CD14-positive monocyte (primary cell): ENCODE measurements around the gene WDR47. TPM values are rescaled to one million over a fixed set of nuclear protein-coding genes. Genes with fewer than 3 reads are reported as not detected.

Experiments used
- DNase-seq, 3 donors: peaks; one replicate each; pipeline ENCODE4 v3.0.0-alpha.2; 2011 to 2022
- H2AFZ ChIP-seq: 2 replicates; pipeline ENCODE4 v1.6.0; 2012; ENCODE audit warnings: mild to moderate bottlenecking, low read depth, low read length, inconsistent platforms; ENCODE audit not compliant: insufficient read depth, poor library complexity, severe bottlenecking
- H3K27ac ChIP-seq, 2 donors: 1 replicate in 1 of 2; 2 replicates in 1 of 2; pipeline ENCODE4 v1.5.1; 2012 to 2013; ENCODE audit warnings: low read length in 2 of 2, control low read depth in 1 of 2, inconsistent platforms in 1 of 2, low read depth in 1 of 2, mild to moderate bottlenecking in 1 of 2
- H3K27me3 ChIP-seq, 2 donors: one replicate each; pipeline versions ENCODE4 v1.6.0 to v1.6.1; 2011 to 2013; ENCODE audit warnings: low read length in 2 of 2; ENCODE audit not compliant: control insufficient read depth in 2 of 2, insufficient read depth in 2 of 2
- H3K36me3 ChIP-seq, 2 donors: replicated peaks in 1 of 2; 1 replicate in 1 of 2; 2 replicates in 1 of 2; pipeline versions ENCODE4 v1.5.1 to v1.6.1; 2012 to 2013; ENCODE audit warnings: low read length in 2 of 2, control low read depth in 1 of 2, inconsistent platforms in 1 of 2, mild to moderate bottlenecking in 1 of 2; ENCODE audit not compliant: insufficient read depth in 2 of 2, control insufficient read depth in 1 of 2
- H3K4me1 ChIP-seq, 2 donors: 1 replicate in 1 of 2; 2 replicates in 1 of 2; pipeline versions ENCODE4 v1.5.1 to v1.6.1; 2012 to 2013; ENCODE audit warnings: low read length in 2 of 2, control low read depth in 1 of 2, inconsistent platforms in 1 of 2, mild to moderate bottlenecking in 1 of 2, moderate library complexity in 1 of 2; ENCODE audit not compliant: insufficient read depth in 2 of 2, control insufficient read depth in 1 of 2
- H3K4me2 ChIP-seq: replicated peaks from 2 replicates; pipeline ENCODE3; 2012; ENCODE audit warnings: low read length, moderate library complexity, mild to moderate bottlenecking; ENCODE audit not compliant: poor library complexity, severe bottlenecking; ENCODE audit errors: extremely low read depth
- H3K4me3 ChIP-seq, 3 experiments: fragments of 200-600 bp in 1 of 3; sonication (generic) in 1 of 3; replicated peaks in 1 of 3; 1 replicate in 2 of 3; 2 replicates in 1 of 3; pipeline ENCODE4 v1.5.1; 2011 to 2013; ENCODE audit warnings: low read length in 3 of 3, mild to moderate bottlenecking in 3 of 3, control low read depth in 2 of 3, low read depth in 2 of 3, inconsistent platforms in 1 of 3, moderate library complexity in 1 of 3
- H3K79me2 ChIP-seq: 2 replicates; pipeline ENCODE4 v1.6.0; 2012; ENCODE audit warnings: mild to moderate bottlenecking, control low read depth, inconsistent platforms, low read length, moderate library complexity; ENCODE audit not compliant: insufficient read depth
- H3K9ac ChIP-seq: 2 replicates; pipeline ENCODE4 v1.6.0; 2017; ENCODE audit warnings: low read length, mild to moderate bottlenecking; ENCODE audit not compliant: insufficient read depth, poor library complexity, severe bottlenecking
- H3K9me3 ChIP-seq, 2 donors: replicated peaks in 1 of 2; 1 replicate in 1 of 2; 2 replicates in 1 of 2; pipeline versions ENCODE4 v1.5.1 to v1.6.1; 2012 to 2013; ENCODE audit warnings: low read length in 2 of 2, control low read depth in 1 of 2; ENCODE audit not compliant: control insufficient read depth in 1 of 2, insufficient read depth in 1 of 2
- H4K20me1 ChIP-seq: 2 replicates; pipeline ENCODE4 v1.6.0; 2012; ENCODE audit warnings: mild to moderate bottlenecking, low read length, control low read depth, moderate library complexity; ENCODE audit not compliant: insufficient read depth
- H3K27ac Mint-ChIP-seq, 7 donors: one replicate each; pipeline ENCODE4 v1.8.0; 2020; ENCODE audit warnings: mild to moderate bottlenecking in 7 of 7, mixed read lengths in 7 of 7, moderate library complexity in 6 of 7, inconsistent platforms in 2 of 7
- H3K27me3 Mint-ChIP-seq, 3 donors: one replicate each; pipeline ENCODE4 v1.8.0; 2021 to 2022; ENCODE audit warnings: low read depth in 3 of 3, mild to moderate bottlenecking in 3 of 3, mixed read lengths in 3 of 3, moderate library complexity in 3 of 3, inconsistent platforms in 1 of 3
- H3K36me3 Mint-ChIP-seq, 2 donors: one replicate each; pipeline ENCODE4 v1.8.0; 2020; ENCODE audit warnings: mixed read lengths in 2 of 2, inconsistent platforms in 1 of 2, mild to moderate bottlenecking in 1 of 2
- H3K4me1 Mint-ChIP-seq: one replicate; pipeline ENCODE4 v1.8.0; 2020; ENCODE audit warnings: mild to moderate bottlenecking, mixed read lengths
- H3K4me3 Mint-ChIP-seq, 2 donors: one replicate each; pipeline ENCODE4 v1.8.0; 2020; ENCODE audit warnings: mild to moderate bottlenecking in 2 of 2, mixed read lengths in 2 of 2, moderate library complexity in 1 of 2
- H3K9me3 Mint-ChIP-seq, 7 donors: one replicate each; pipeline ENCODE4 v1.8.0; 2020 to 2022; ENCODE audit warnings: mixed read lengths in 7 of 7, mild to moderate bottlenecking in 6 of 7, moderate library complexity in 6 of 7, inconsistent platforms in 2 of 7
- WGBS: methylation state at CpG from one replicate; pipeline ENCODE4 v1.1.5; 2013; ENCODE audit warnings: missing lambda C conversion rate; ENCODE audit not compliant: insufficient coverage; 5-methylcytosine and 5-hydroxymethylcytosine counted together
- intact Hi-C, 2 donors: fragments of 100-400 bp; cut with micrococcal nuclease; formaldehyde crosslinking; loops; one replicate each; pipeline versions ENCODE4 v1.15.0 to v1.15.1; 2023
- polyA plus RNA-seq, 3 donors: library from polyadenylated mRNA; depleted of rRNA in 1 of 3; unstranded in 2 of 3; stranded (reverse) in 1 of 3; fragments of 300-500 nt in 2 of 3; fragments of >200 nt in 1 of 3; fragmentation: Illumina TruSeq in 2 of 3; gene quantifications; 1 replicate in 2 of 3; 2 replicates in 1 of 3; pipeline ENCODE4 v1.2.3, GENCODE V29; 2012 to 2021
- TF ChIP-seq, protein P1 (sequence below): fragments of 200-600 bp; IDR thresholded peaks from one replicate; pipeline ENCODE4 v1.8.0; 2022; ENCODE audit warnings: antibody characterized with exemption, mild to moderate bottlenecking

WDR47 gene
- polyA plus RNA-seq, 3 donors: 5.2 to 7.6 (median 6.0) TPM

DNA sequence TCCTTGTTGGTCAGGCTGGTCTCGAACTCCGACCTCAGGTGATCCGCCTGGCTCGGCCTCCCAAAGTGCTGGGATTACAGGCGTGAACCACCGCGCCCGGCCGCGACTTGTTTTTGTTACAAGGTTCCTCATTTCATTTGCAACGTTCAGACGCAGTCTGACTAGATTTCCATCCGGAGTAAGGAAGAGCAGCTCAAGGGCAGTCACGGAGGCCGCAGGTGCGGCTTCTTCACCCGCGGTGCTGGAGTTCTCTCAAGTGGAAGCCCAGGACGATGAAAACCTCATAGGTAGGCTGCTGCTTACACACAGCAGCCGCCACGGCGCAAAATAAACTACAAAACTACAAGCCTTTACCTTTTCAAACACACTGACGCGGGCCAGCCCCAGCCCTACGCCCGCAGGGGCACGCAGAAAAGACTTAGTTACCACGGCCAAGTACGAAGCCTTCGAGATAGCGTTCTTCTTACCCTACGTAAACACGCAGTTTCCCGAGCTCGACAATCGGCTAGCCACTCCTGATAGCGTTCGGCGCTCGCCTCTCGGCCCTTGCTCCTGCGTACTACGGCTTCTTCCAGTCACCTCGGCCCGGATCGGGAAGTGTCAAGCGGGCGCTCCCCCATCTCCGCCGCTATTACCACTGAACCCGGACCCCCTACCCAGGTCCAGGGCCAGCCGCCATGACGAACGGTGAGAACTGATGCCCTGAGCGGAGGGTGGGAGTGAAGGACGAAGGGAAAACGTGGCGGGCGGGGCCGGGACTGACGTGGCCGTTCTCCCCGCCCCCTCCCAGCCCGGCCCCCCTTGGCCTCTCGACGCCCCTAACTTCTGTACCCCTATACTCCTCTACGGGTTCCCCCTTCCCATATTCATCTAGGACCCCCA, 48.5 kb upstream of the WDR47 start, which contains the start of gene TMEM167B:
Gene TMEM167B (plus strand): TSS at position 569 of the 882 bp plus-strand sequence. CDS start 109 bp downstream, at position 678.
- Histone ChIP-seq H3K27me3 (no peaks in the 10 kb centered on the region), H4K20me1 (peaks cover 7% of the 10 kb centered on the region), H3K4me1 (peaks cover 35 to 44% of the 10 kb centered on the region in 2 donors), H3K79me2 (peaks cover 49% of the 10 kb centered on the region), H2AFZ (peak within 1 kb of the TSS; percentile 78), H3K4me3 (peak within 1 kb of the TSS; percentile 80 to 97 (median 81)), H3K9me3 (no peaks in the 10 kb centered on the region), H3K4me2 (peak within 1 kb of the TSS; percentile 91), H3K27ac (peak within 1 kb of the TSS; percentile 96 to 98), H3K36me3 (peaks cover 23 to 30% of the 10 kb centered on the region in 2 donors), H3K9ac (peak within 1 kb of the TSS; percentile 82)
- intact Hi-C loops: loop anchor here (1.0 to 5.0 kb wide), 3 partner anchors 9 to 48 kb away; partner anchors contain the start of gene WDR47 (in 1 of the 2)
- Mint-ChIP-seq H3K36me3 (peaks cover 26 to 37% of the 10 kb centered on the region in 2 donors), H3K27ac (peak within 1 kb of the TSS; percentile 98 to 99 (median 99)), H3K9me3 (peaks cover 0 to 5% (median 0%) of the 10 kb centered on the region in 7 donors), H3K4me3 (peak within 1 kb of the TSS; percentile 86 to 98), H3K4me1 (peaks cover 41% of the 10 kb centered on the region), H3K27me3 (peaks cover 0 to 2% (median 0%) of the 10 kb centered on the region in 3 donors)
- WGBS: 1% methylated on average over 45 of the region's 67 CpGs
- peak; percentile 86 to 92 (median 92) for DNase-seq
- TF ChIP-seq, protein P1, sequence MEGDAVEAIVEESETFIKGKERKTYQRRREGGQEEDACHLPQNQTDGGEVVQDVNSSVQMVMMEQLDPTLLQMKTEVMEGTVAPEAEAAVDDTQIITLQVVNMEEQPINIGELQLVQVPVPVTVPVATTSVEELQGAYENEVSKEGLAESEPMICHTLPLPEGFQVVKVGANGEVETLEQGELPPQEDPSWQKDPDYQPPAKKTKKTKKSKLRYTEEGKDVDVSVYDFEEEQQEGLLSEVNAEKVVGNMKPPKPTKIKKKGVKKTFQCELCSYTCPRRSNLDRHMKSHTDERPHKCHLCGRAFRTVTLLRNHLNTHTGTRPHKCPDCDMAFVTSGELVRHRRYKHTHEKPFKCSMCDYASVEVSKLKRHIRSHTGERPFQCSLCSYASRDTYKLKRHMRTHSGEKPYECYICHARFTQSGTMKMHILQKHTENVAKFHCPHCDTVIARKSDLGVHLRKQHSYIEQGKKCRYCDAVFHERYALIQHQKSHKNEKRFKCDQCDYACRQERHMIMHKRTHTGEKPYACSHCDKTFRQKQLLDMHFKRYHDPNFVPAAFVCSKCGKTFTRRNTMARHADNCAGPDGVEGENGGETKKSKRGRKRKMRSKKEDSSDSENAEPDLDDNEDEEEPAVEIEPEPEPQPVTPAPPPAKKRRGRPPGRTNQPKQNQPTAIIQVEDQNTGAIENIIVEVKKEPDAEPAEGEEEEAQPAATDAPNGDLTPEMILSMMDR: no peak

DNA sequence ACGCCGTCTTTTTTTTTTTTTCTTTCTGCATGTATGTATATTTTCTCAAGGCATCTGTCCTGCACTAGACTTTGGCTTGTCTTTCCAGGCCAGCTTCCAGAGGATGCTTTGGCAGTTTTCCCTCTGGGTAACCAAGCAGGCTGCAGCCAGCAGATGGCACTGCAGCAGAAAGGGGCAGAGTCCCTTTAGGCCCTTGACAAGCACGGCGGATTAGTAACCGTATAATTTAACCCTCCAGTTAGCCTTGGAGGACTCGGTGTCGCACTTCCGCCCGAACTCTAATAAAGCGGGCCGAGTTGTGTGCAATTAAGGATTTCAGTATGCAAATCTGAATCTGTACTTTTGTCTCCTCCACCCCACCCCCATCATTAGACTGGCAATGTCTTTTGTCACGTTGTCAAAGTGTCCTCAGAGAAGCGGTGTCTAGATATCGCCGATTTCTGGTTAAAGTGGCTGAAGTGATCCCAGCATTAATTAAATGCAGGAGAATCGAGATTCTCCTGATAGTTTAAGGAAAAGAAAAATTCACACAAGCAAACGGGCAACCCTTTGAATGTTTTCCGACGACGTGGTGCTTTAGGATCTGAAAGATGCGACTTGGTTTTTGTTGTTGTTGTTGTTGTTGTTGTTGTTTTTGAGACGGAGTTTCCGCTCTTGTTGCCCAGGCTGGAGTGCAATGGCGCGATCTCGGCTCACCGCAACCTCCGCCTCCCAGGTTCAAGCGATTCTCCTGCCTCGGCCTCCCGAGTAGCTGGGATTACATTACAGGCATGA, 47.5 kb upstream of the WDR47 start:
- intact Hi-C loops: loop anchor here (1.0 to 5.0 kb wide), 3 partner anchors 10 to 47 kb away; partner anchors contain the start of gene WDR47 (in 1 of the 2)
- peak overlapping the region; percentile 98 to 99 (median 99) for H3K27ac Mint-ChIP-seq
- 94% methylated on average over 11 of the region's 31 CpGs for WGBS
- Histone ChIP-seq H3K27ac (peak overlapping the region; percentile 96 to 98), H3K79me2 (peaks cover 39% of the 10 kb centered on the region), H3K36me3 (peaks cover 14 to 20% of the 10 kb centered on the region in 2 donors), H4K20me1 (peaks cover 2% of the 10 kb centered on the region), H3K9ac (peak overlapping the region; percentile 82), H3K4me2 (peak overlapping the region; percentile 91), H3K4me1 (peaks cover 35 to 44% of the 10 kb centered on the region in 2 donors), H2AFZ (peak overlapping the region; percentile 78), H3K9me3 (no peaks in the 10 kb centered on the region), H3K4me3 (peak overlapping the region; percentile 14 to 97 (median 81)), H3K27me3 (no peaks in the 10 kb centered on the region)
- H3K27me3 Mint-ChIP-seq: peaks cover 0 to 2% (median 0%) of the 10 kb centered on the region in 3 donors
- peak overlapping the region; percentile 86 to 98 for H3K4me3 Mint-ChIP-seq
- H3K4me1 Mint-ChIP-seq: peaks cover 40% of the 10 kb centered on the region
- DNase-seq: peak in 2 of 3 donors; percentile 27 to 51
- TF ChIP-seq, protein P1: peak; percentile 50
- H3K9me3 Mint-ChIP-seq: peaks cover 0 to 5% (median 0%) of the 10 kb centered on the region in 7 donors
- peaks cover 17 to 27% of the 10 kb centered on the region in 2 donors for H3K36me3 Mint-ChIP-seq
